ENCODE measurements around the gene PLAC9.

Gene PLAC9

DNA sequence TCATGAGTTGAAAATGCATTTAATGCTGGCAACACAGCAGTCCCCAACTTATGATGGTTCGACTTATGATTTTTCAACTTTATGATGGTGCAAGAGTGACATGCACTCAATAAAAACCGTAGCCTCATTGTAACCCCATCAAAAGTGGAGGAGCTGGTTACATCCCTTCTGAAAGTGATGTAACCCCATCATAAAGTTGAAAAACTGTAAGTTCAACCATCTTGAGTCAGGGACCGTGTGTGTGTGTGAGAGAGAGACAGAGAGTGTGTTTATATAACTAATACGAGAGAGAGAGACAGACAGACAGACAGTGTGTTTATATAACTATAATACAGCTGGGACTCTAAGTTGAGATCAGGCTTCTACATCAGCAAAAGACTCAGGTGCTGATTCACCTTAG is 51.8 kb downstream of the PLAC9 start:
- no peak for DNase-seq

DNA sequence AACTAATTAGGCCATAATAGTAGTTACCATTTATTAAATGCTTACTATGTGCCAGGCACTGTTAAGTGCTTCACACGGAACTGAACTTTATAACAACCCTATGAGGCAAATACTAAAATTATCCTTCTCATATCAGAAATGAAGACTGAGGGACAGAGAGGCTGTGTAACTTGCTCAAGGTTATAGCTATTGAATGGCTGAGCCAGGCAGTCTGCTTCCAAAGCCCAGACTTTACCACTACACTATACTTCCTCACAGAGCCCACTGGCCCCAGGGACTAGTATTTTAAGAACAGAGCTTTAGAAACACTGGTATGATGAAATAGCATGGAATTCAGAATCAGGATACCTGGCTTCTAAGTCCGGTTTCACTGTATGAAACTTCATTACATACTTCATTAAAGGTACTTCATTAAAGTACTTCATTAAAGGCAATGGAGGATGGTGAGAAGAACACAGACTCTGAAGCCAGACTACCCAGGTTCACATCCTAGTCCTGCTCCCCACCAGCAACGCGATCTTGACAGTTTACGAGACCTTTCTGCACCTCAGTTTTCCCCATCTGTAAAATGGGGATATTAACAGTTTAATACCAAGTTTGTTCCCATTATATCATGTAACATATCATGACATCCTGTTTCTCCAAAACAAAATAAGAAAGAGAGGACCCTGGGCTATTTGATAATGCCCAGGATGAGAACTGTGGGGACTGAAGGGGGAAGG is 53.2 kb downstream of the PLAC9 start:
- no peak for DNase-seq

DNA sequence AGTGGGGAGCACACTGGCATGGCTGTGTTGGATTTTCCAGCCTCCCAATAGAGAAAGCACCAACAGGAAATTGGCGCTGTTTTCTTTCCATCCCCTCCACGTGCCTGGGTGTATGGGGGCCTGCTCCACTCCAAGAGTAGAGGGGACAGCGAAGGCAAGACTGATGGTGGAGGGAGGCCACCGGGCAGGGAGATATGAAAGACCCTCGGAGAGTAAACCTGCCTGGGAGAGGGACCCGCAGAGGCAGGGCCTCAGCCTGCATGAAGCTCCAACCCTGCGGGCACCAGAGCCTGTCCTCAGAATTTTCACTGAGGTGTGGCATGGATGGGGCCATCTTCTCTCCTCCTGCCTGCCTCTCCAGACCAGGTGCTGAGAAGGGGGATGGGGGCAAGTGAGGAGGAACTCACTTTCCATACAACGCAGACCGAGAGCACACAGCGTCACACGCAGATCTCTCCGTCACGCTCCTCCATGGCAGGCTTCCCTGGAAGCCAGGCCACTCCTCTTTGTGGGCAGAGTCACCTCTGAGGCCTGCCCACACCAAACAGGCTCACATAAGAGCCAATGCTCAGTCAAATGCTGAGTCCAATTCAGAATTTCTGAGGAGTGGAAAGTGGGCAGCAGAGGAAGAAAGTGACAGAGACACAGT is 54.0 kb downstream of the PLAC9 start:
- no peak for DNase-seq

DNA sequence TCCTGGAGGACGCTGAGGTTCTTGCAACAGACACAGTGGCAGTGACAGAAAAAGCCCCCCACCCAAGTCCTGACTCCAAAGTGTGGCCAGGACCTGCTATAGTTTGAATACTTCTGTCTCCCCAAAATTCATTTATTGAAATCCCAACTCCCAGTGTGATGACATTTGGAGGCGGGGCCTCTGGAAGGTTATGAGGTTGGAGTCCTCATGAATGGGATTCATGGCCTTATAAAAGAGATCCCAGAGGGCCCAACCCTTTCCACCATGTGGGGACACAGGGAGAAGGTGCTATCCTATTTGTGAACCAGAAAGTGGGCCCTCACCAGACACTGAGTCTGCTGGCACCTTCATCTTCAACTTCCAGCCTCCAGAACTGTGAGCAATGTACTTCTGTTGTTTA is 54.5 kb downstream of the PLAC9 start:
- no peak for DNase-seq

DNA sequence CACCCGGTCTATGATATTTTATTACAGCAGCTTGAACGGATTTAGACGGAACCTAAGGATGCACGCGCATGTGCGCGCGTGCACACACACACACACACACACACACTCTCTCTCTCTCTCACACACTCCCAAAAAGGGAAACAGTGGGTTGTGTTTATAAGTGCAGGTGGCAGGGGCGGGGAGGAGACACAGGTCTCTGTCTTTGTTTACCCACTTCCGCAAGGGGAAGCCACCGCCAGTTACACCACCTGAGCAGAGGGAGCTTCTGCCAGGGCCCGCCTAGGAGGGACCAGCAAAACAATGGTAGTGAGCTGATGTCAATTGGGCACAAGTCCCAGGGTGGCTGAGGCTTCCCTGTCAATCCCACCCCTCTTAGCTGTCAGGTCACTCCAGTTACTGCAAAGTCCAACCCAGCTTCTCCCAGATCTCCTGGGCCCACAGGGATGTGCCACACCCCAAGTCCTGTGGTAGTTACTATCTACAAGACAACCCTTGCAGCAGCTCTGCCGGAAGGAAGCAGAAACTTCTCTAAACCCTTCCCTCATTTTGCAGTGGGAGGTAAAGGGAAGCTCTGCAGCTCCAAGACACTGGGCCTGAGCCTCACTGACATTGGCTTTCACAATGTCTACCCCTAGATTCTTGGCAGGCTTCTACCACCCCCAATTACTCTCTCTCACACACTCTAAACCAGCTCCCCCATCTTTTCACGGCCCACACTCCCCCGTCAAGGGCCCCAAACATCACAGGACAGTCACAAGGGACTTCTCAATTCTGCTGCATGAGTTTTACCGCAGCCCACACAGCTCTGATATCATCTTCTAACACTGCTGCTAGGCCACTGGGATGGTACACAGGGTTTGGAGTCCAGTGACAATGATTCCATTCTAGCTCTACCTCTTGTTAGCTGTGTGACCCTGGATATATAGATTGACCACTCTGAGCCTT is 55.2 kb downstream of the PLAC9 start:
- DNase-seq: no peak

DNA sequence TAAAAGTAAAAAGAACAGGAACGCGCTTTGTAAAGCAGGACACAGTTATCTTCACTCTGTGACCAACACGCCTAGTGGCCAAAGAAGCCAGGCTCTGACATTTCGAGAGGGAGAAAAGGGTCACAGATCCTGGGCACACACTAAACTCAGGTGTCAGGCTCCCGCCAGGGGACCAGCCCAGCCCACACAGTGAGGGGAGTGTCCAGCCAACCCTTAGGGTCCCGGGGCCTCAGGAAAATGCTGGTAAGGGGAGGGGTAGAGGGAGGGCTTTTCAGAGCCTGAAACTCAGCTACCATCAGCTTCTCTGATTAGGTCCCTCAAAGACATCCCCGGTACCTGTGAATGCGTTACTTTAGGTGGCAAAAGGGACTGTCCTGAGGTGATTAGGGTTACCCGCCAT is 56.2 kb downstream of the PLAC9 start:
- no peak for DNase-seq

DNA sequence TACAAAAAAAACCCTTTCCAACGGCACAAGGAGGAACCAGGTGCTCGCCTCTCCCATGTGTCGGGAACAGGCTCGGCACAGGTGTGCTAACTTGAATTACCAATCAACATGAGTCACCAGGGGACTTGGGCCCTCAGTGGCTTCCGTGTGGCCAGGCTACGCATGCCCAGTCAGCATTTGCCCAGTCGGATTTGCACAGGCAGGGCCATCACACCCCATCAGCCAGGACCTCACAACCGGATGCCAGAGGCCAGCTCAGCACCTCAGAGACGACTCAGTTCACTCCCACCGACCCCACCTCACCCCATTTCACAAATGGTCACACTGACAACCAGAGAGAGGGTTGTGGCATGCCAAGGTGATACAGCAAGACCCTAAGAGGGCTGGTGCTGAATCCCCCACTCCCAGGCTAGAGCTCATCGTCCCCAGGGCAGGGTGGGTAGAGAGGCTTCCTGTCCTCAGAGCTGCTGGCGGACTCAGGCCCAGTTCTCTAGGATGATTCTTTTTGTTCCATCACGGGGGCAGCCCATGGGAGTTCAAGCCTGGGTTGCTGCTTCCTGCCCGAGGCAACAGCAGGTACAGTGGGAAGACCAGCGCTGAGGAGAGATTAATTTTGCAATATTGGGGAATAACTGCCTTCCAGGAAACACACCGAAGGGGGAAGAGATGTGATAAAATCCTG is 59.2 kb downstream of the PLAC9 start:
- DNase-seq: no peak

DNA sequence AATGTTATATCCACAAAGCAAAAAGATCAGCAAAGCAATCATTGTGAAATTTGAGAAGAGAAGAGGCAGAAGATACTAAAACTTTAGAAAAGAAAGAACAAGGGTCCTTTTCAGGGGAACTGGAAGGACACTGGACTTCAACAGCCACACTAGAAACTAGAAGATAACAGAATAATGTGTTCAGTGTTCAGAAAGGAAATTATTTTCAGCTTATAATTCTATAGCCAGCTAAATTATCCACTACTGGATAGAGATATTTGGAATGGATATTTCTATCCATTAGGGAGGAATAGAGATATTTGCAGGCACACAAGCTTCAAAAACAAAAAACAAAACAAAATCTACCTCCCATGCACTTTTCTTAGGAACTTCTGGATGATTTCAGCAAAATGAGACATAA is 60.0 kb downstream of the PLAC9 start:
- no peak for DNase-seq

DNA sequence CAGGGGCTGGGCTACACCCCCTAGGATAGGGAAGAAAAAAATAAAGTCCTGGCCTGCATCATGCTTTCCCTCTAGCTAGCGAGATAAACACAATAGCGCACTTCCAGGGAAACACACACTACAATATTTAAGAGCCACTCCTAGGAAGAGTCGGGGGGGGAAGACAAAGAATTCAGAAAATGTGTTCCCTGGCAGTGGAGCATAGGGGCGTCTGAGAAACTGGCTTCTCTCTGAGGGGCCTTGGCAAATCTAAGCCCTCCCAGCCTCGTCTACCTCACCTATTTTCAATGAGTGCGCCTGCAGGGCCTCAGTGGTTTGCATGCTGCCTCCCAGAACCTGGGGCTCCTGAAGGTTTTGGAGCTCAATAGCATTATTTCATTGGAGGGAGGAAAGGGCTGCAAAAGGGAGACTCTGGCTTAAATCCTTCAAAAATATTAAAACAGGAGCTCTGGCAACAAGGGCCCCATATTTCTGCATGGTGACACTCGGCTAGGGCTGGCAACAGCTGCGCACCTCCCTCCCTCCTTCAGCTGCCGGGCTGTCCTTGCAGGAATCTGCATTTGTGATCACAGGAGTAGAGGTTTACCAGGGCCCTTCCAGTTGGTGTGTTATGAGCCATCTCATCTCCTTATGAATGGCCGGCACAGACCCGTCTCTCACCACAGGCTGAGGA is 62.0 kb downstream of the PLAC9 start:
- DNase-seq: no peak

Data from fibroblast of skin of abdomen (primary cell).